HepG2 (cell line): Measurements from ENCODE around the gene GTPBP6. TPM values are rescaled to one million over a fixed set of nuclear protein-coding genes. Genes with fewer than 3 reads are reported as not detected.

Source experiments
- GFI1 ChIP-seq: sonication (generic); formaldehyde crosslinking; IDR thresholded peaks from 2 replicates; pipeline ENCODE4 v1.5.0; 2020; ENCODE audit warnings: missing genetic modification reagents, mild to moderate bottlenecking, borderline replicate concordance
- ISL2 ChIP-seq: sonication (generic); formaldehyde crosslinking; IDR thresholded peaks from 2 replicates; pipeline ENCODE4 v1.5.0; 2020; ENCODE audit warnings: missing genetic modification reagents
- NR2F2 ChIP-seq: IDR thresholded peaks from 2 replicates; pipeline ENCODE4 v1.6.1; 2012; ENCODE audit warnings: low read depth, inconsistent platforms, borderline replicate concordance
- SIN3A ChIP-seq: IDR thresholded peaks from 2 replicates; pipeline ENCODE4 v1.6.1; 2011; ENCODE audit warnings: low read depth, mild to moderate bottlenecking, control low read depth, low read length, borderline replicate concordance
- SP2 ChIP-seq: sonication (generic); formaldehyde crosslinking; IDR thresholded peaks from 2 replicates; pipeline ENCODE4 v1.5.1; 2020; ENCODE audit warnings: mild to moderate bottlenecking, missing genetic modification reagents
- THAP9 ChIP-seq: sonication (generic); formaldehyde crosslinking; IDR thresholded peaks from 2 replicates; pipeline ENCODE4; 2020; ENCODE audit warnings: missing genetic modification reagents, mild to moderate bottlenecking, borderline replicate concordance
- ZBTB37 ChIP-seq: sonication (generic); formaldehyde crosslinking; IDR thresholded peaks from 2 replicates; pipeline ENCODE4 v1.4.0; 2020; ENCODE audit warnings: mild to moderate bottlenecking, missing genetic modification reagents
- ZFP36L2 ChIP-seq: sonication (generic); formaldehyde crosslinking; IDR thresholded peaks from 2 replicates; pipeline ENCODE4 v1.4.0; 2020; ENCODE audit warnings: missing genetic modification reagents
- ZNF276 ChIP-seq: sonication (generic); formaldehyde crosslinking; IDR thresholded peaks from 2 replicates; pipeline ENCODE4 v1.4.0; 2020; ENCODE audit warnings: mild to moderate bottlenecking, low read depth, missing genetic modification reagents
- ZNF317 ChIP-seq: sonication (generic); formaldehyde crosslinking; IDR thresholded peaks from 2 replicates; pipeline ENCODE4 v1.5.0; 2020; ENCODE audit warnings: mild to moderate bottlenecking, missing genetic modification reagents
- ZSCAN29 ChIP-seq: sonication (generic); formaldehyde crosslinking; conservative IDR thresholded peaks from 2 replicates; pipeline ENCODE4 v1.4.0; 2020; ENCODE audit warnings: mild to moderate bottlenecking, missing genetic modification reagents
- ZSCAN9 ChIP-seq: IDR thresholded peaks from 2 replicates; pipeline ENCODE4 v1.6.1; 2016; ENCODE audit warnings: borderline replicate concordance
- polyA plus RNA-seq, 8 experiments: library from polyadenylated mRNA; depleted of rRNA in 3 of 8; stranded (reverse) in 7 of 8; unstranded in 1 of 8; fragments of >200 nt; fragmentation: Illumina TruSeq in 4 of 8; extraction: Trizol in 4 of 8; gene quantifications; 2 replicates each; pipeline versions ENCODE4 v1.2.1 to v1.2.3, GENCODE V29; 2011 to 2016; ENCODE audit warnings: low read depth in 4 of 8, missing spikeins in 1 of 8, mixed read lengths in 1 of 8; ENCODE audit not compliant: insufficient read depth in 1 of 8
- total RNA-seq, 5 experiments: library from RNA; depleted of rRNA; stranded (reverse); fragments of >200 nt; fragmentation: Illumina TruSeq; extraction: Trizol; gene quantifications; 2 replicates each; pipeline ENCODE4 v1.2.3, GENCODE V29; 2016; ENCODE audit warnings: low read depth in 1 of 5
- TF ChIP-seq, protein P1 (sequence below): sonication (generic); formaldehyde crosslinking; IDR thresholded peaks from 2 replicates; pipeline ENCODE4 v1.4.0; 2020; ENCODE audit warnings: missing genetic modification reagents, mild to moderate bottlenecking, borderline replicate concordance
- TF ChIP-seq, protein P2 (sequence below): sonication (generic); formaldehyde crosslinking; IDR thresholded peaks from 2 replicates; pipeline ENCODE4 v1.5.1; 2020; ENCODE audit warnings: missing genetic modification reagents, mild to moderate bottlenecking, borderline replicate concordance
- TF ChIP-seq, protein P3 (sequence below): sonication (generic); formaldehyde crosslinking; IDR thresholded peaks from 2 replicates; pipeline ENCODE4 v1.5.0; 2020; ENCODE audit warnings: mild to moderate bottlenecking, missing genetic modification reagents, moderate library complexity

Gene GTPBP6
- total and polyA plus RNA-seq, 2 of the 13 experiments (the other 11 are each of a cell fraction or from before 2014, with no cell fraction given), result 20.2 to 39.6 TPM

DNA sequence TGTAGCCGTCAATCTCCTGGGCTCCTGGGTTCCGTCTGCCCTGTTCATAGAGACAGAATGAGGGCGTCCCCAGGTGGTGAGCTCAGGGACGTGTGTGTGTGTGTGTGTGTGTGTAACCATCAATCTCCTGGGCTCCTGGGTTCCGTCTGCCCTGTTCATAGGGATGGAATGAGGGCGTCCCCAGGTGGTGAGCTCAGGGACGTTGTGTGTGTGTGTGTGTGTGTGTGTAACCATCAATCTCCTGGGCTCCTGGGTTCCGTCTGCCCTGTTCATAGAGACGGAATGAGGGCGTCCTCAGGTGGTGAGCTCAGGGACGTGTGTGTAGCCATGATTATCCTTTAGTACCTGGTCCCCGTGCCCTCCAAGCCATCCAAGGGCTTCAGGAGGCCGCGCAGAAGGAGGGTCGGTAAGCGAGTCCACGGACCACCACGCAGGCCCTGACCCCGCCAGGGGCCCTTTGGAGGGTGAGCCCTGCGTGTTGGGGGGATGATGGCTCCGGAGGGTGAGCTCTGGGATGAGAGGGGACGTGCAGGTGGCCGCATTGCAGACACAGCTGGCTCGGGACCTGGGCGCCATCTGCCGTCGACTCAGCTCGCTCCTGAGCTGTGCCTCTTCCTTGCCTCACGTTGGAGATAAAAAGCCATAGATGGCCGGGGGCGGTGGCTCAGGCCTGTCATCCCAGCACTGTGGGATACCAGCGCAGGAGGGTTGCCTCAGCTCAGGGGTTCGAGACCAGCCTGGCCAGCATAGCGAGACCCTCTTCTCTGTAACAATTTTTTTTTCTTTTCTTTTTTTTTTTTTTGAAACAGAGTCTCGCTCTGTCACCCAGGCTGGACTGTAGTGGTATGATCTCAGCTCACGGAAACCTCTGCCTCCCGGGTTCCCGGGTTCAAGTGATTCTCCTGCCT is 5.4 kb upstream of the GTPBP6 start (continued):
- TF ChIP-seq ZNF276 (CRISPR knock-in tag), result no peak
- no peak for TF ChIP-seq ISL2 (CRISPR knock-in tag)
- no peak for TF ChIP-seq ZSCAN29 (CRISPR knock-in tag)
- TF ChIP-seq, protein P1, sequence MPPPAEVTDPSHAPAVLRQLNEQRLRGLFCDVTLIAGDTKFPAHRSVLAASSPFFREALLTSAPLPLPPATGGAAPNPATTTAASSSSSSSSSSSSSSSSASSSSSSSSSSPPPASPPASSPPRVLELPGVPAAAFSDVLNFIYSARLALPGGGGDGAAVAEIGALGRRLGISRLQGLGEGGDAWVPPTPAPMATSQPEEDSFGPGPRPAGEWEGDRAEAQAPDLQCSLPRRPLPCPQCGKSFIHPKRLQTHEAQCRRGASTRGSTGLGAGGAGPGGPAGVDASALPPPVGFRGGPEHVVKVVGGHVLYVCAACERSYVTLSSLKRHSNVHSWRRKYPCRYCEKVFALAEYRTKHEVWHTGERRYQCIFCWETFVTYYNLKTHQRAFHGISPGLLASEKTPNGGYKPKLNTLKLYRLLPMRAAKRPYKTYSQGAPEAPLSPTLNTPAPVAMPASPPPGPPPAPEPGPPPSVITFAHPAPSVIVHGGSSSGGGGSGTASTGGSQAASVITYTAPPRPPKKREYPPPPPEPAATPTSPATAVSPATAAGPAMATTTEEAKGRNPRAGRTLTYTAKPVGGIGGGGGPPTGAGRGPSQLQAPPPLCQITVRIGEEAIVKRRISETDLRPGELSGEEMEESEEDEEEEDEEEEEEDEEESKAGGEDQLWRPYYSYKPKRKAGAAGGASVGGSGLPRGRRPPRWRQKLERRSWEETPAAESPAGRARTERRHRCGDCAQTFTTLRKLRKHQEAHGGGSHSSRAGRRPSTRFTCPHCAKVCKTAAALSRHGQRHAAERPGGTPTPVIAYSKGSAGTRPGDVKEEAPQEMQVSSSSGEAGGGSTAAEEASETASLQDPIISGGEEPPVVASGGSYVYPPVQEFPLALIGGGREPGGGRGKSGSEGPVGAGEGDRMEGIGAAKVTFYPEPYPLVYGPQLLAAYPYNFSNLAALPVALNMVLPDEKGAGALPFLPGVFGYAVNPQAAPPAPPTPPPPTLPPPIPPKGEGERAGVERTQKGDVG (CRISPR knock-in tag), result no peak
- TF ChIP-seq SIN3A, result no peak
- TF ChIP-seq, protein P2, sequence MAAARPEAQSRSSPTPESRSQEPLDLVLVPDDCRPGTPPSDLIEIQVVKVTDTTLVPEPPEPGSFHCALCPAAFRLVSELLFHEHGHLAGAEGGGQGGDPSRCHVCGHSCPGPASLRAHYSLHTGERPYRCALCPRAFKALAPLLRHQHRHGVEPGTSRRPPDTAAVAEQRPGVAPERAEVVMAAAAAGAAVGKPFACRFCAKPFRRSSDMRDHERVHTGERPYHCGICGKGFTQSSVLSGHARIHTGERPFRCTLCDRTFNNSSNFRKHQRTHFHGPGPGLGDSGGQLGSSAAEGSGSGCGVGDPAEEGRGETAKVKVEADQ (CRISPR knock-in tag), result no peak
- no peak for TF ChIP-seq ZNF317
- TF ChIP-seq NR2F2, result no peak
- no peak for TF ChIP-seq ZBTB37 (CRISPR knock-in tag)
- TF ChIP-seq, protein P3, sequence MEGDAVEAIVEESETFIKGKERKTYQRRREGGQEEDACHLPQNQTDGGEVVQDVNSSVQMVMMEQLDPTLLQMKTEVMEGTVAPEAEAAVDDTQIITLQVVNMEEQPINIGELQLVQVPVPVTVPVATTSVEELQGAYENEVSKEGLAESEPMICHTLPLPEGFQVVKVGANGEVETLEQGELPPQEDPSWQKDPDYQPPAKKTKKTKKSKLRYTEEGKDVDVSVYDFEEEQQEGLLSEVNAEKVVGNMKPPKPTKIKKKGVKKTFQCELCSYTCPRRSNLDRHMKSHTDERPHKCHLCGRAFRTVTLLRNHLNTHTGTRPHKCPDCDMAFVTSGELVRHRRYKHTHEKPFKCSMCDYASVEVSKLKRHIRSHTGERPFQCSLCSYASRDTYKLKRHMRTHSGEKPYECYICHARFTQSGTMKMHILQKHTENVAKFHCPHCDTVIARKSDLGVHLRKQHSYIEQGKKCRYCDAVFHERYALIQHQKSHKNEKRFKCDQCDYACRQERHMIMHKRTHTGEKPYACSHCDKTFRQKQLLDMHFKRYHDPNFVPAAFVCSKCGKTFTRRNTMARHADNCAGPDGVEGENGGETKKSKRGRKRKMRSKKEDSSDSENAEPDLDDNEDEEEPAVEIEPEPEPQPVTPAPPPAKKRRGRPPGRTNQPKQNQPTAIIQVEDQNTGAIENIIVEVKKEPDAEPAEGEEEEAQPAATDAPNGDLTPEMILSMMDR (CRISPR knock-in tag), result peak; percentile 83
- TF ChIP-seq ZFP36L2, result no peak
- no peak for TF ChIP-seq SP2 (CRISPR knock-in tag)
- no peak; the same call in 1 of the 2 replicates for TF ChIP-seq THAP9
- TF ChIP-seq ZSCAN9, result no peak
- TF ChIP-seq GFI1 (CRISPR knock-in tag), result no peak
